SU-DHL-6 (cell line): Measurements from ENCODE around the gene HCN3.

Experiments used
- H2AFZ ChIP-seq: fragments of 200-600 bp; sonication (generic); 2 replicates; pipeline ENCODE4 v1.6.1; 2014; ENCODE audit warnings: low read depth, mild to moderate bottlenecking, moderate library complexity, mixed read lengths, antibody characterized with exemption, low read length; ENCODE audit not compliant: severe bottlenecking
- H3F3A ChIP-seq: fragments of 200-600 bp; shearing (Covaris generic); 2 replicates; pipeline ENCODE4 v1.6.0; 2016; ENCODE audit warnings: antibody characterized with exemption, mild to moderate bottlenecking; ENCODE audit not compliant: insufficient read depth
- H3K27ac ChIP-seq: fragments of 200-600 bp; sonication (generic); 2 replicates; pipeline ENCODE4 v1.5.1; 2016; ENCODE audit warnings: low read depth, mild to moderate bottlenecking, low read length, moderate library complexity, mixed read lengths
- H3K27me3 ChIP-seq: fragments of 200-600 bp; sonication (generic), shearing (Covaris generic); 2 replicates; pipeline ENCODE4 v1.6.0; 2014; ENCODE audit warnings: mild to moderate bottlenecking, low read length
- H3K36me3 ChIP-seq: fragments of 200-600 bp; sonication (generic); 2 replicates; pipeline ENCODE4 v1.6.1; 2014; ENCODE audit warnings: mild to moderate bottlenecking, low read length, mixed read lengths
- H3K4me2 ChIP-seq: fragments of 300-600, 200-600 bp; shearing (Covaris generic), sonication (generic); 2 replicates; pipeline ENCODE4 v1.6.0; 2014; ENCODE audit warnings: low read length, low read depth, mild to moderate bottlenecking; ENCODE audit not compliant: poor library complexity, severe bottlenecking
- H3K4me3 ChIP-seq: fragments of 200-600 bp; sonication (generic); 2 replicates; pipeline ENCODE4 v1.5.1; 2014; ENCODE audit warnings: antibody characterized with exemption, low read length, mild to moderate bottlenecking, mixed read lengths; ENCODE audit not compliant: insufficient read depth, poor library complexity, severe bottlenecking
- H3K79me2 ChIP-seq: fragments of 200-600 bp; sonication (generic); 2 replicates; pipeline ENCODE4 v1.6.1; 2014; ENCODE audit warnings: mild to moderate bottlenecking, low read length, moderate library complexity; ENCODE audit not compliant: insufficient read depth
- H3K9ac ChIP-seq: fragments of 200-600 bp; sonication (generic); 2 replicates; pipeline ENCODE4 v1.7.0; 2014; ENCODE audit warnings: mild to moderate bottlenecking, low read length
- H3K9me2 ChIP-seq: fragments of 200-600 bp; sonication (generic); replicated peaks from 2 replicates; pipeline ENCODE4 v1.6.1; 2014; ENCODE audit warnings: low read length; ENCODE audit not compliant: insufficient read depth
- H3K9me3 ChIP-seq: fragments of 200-600 bp; sonication (generic); 2 replicates; pipeline ENCODE4 v1.6.1; 2014; ENCODE audit warnings: low read length, mixed read lengths; ENCODE audit not compliant: insufficient read depth
- H4K20me1 ChIP-seq: fragments of 200-600 bp; sonication (generic); 2 replicates; pipeline ENCODE4 v1.6.1; 2014; ENCODE audit warnings: low read depth, mild to moderate bottlenecking, antibody characterized with exemption, low read length, moderate library complexity, mixed read lengths
- CTCF ChIP-seq: fragments of 200-600 bp; sonication (generic); IDR thresholded peaks from one replicate; pipeline ENCODE4 v1.5.1; 2017; ENCODE audit warnings: antibody characterized with exemption, mild to moderate bottlenecking, low read length, moderate library complexity; ENCODE audit not compliant: insufficient read depth, poor library complexity, severe bottlenecking
- EZH2phosphoT487 ChIP-seq: fragments of 200-600 bp; sonication (generic), shearing (Covaris generic); conservative IDR thresholded peaks from 2 replicates; pipeline ENCODE4 v1.6.1; 2018; ENCODE audit warnings: mild to moderate bottlenecking, antibody characterized with exemption, low read length, moderate library complexity, mixed read lengths

HCN3 gene

GRCh38 chr1:155318082-155318481 lies 40.8 kb downstream of the HCN3 start:
- no peak overlapping the region for H3K4me3 ChIP-seq
- no peaks in the 10 kb centered on the region for H3K36me3 ChIP-seq
- H3K27ac ChIP-seq = no peak overlapping the region
- no peak overlapping the region for H3K9ac ChIP-seq
- no peaks in the 10 kb centered on the region for H3K9me3 ChIP-seq
- H4K20me1 ChIP-seq = no peaks in the 10 kb centered on the region
- no peaks in the 10 kb centered on the region for H3K9me2 ChIP-seq
- no peak overlapping the region for H3K4me2 ChIP-seq
- H3K27me3 ChIP-seq = no peaks in the 10 kb centered on the region
- peaks cover 6% of the 10 kb centered on the region for H3K79me2 ChIP-seq
- no peak overlapping the region for H2AFZ ChIP-seq
- peaks cover 26% of the 10 kb centered on the region for H3F3A ChIP-seq
- no peak for TF ChIP-seq CTCF
- no peak for TF ChIP-seq EZH2phosphoT487

GRCh38 chr1:155319536-155319935 lies 42.3 kb downstream of the HCN3 start:
- no peak overlapping the region for H3K4me3 ChIP-seq
- no peaks in the 10 kb centered on the region for H3K9me3 ChIP-seq
- H3F3A ChIP-seq = peaks cover 26% of the 10 kb centered on the region
- H3K9me2 ChIP-seq = no peaks in the 10 kb centered on the region
- no peak overlapping the region for H3K27ac ChIP-seq
- no peak overlapping the region for H2AFZ ChIP-seq
- H3K9ac ChIP-seq = no peak overlapping the region
- no peak for TF ChIP-seq CTCF
- no peak for TF ChIP-seq EZH2phosphoT487
- no peaks in the 10 kb centered on the region for H3K79me2 ChIP-seq
- no peaks in the 10 kb centered on the region for H4K20me1 ChIP-seq
- no peak overlapping the region for H3K4me2 ChIP-seq
- H3K27me3 ChIP-seq = no peaks in the 10 kb centered on the region
- no peaks in the 10 kb centered on the region for H3K36me3 ChIP-seq

GRCh38 chr1:155320252-155320651 lies 43.0 kb downstream of the HCN3 start:
- no peaks in the 10 kb centered on the region for H4K20me1 ChIP-seq
- TF ChIP-seq EZH2phosphoT487 (no peak), CTCF (no peak)
- H3K4me2 ChIP-seq = peak overlapping the region; percentile 25
- H3F3A ChIP-seq = peaks cover 26% of the 10 kb centered on the region
- no peaks in the 10 kb centered on the region for H3K79me2 ChIP-seq
- H2AFZ ChIP-seq = no peak overlapping the region
- no peaks in the 10 kb centered on the region for H3K27me3 ChIP-seq
- H3K9me3 ChIP-seq = no peaks in the 10 kb centered on the region
- no peaks in the 10 kb centered on the region for H3K36me3 ChIP-seq
- no peak overlapping the region for H3K9ac ChIP-seq
- H3K4me3 ChIP-seq = no peak overlapping the region
- H3K9me2 ChIP-seq = no peaks in the 10 kb centered on the region
- 0 out of 2 replicates have a peak overlapping the region, but pooled peaks have one; percentile 19 for H3K27ac ChIP-seq
